Panc1 (cell line): ENCODE measurements around the gene LRRC71.

Experiments used
- CTCF ChIP-seq: fragments of 450-650 bp; IDR thresholded peaks from 2 replicates; pipeline ENCODE4 v1.5.1; 2017; ENCODE audit warnings: mild to moderate bottlenecking
- REST ChIP-seq, 2 experiments: IDR thresholded peaks; 2 replicates each; pipeline ENCODE4 v1.6.1; 2011 to 2012; ENCODE audit warnings: low read depth in 2 of 2, control low read depth in 1 of 2, low read length in 1 of 2, mild to moderate bottlenecking in 1 of 2, moderate library complexity in 1 of 2; ENCODE audit not compliant: insufficient read depth in 1 of 2

- TF ChIP-seq CTCF (peak; percentile 93), REST (IDR thresholded peaks at IDR 0.05; ENCODE audit: insufficient read depth in 1 of 2, low read depth in 2 of 2, low read length in 1 of 2) (no peak)
These were observed 30.4 kb upstream of the LRRC71 start for GRCh38 chr1:156889802-156890580.
